GM18508 (cell line): Measurements from ENCODE around the gene MACROH2A1.

Source experiments
- ATAC-seq: cut with Tn5 transposase; IDR thresholded peaks from one replicate; pipeline ENCODE4 v1.9.1; 2021; ENCODE audit warnings: moderate number of reproducible peaks; ENCODE audit not compliant: insufficient read depth, unreplicated experiment

MACROH2A1 gene

GRCh38 chr5:135437422-135437795 is 38.4 kb upstream of the MACROH2A1 start:
- no peak for ATAC-seq

- ATAC-seq = no peak
These were observed 38.0 kb upstream of the MACROH2A1 start for GRCh38 chr5:135436951-135437418.

- ATAC-seq = no peak
These were observed 36.7 kb upstream of the MACROH2A1 start for GRCh38 chr5:135435467-135436330.

GRCh38 chr5:135434591-135435466 is 35.8 kb upstream of the MACROH2A1 start:
- ATAC-seq = no peak

GRCh38 chr5:135433681-135434426 is 34.8 kb upstream of the MACROH2A1 start:
- no peak for ATAC-seq

- ATAC-seq = no peak
These were observed 33.1 kb upstream of the MACROH2A1 start for GRCh38 chr5:135432113-135432512.

GRCh38 chr5:135430135-135430437 is 31.1 kb upstream of the MACROH2A1 start:
- ATAC-seq = no peak

- no peak for ATAC-seq
These were observed 30.5 kb upstream of the MACROH2A1 start for GRCh38 chr5:135429301-135430134.

- ATAC-seq = no peak
These were observed 29.6 kb upstream of the MACROH2A1 start for GRCh38 chr5:135428586-135428985.

GRCh38 chr5:135426102-135427082 is 27.4 kb upstream of the MACROH2A1 start:
- no peak for ATAC-seq

GRCh38 chr5:135425641-135426040 is 26.6 kb upstream of the MACROH2A1 start:
- no peak for ATAC-seq

GRCh38 chr5:135423846-135424168 is 24.8 kb upstream of the MACROH2A1 start:
- ATAC-seq = no peak

- ATAC-seq = no peak
These were observed 24.3 kb upstream of the MACROH2A1 start for GRCh38 chr5:135423146-135423845.

GRCh38 chr5:135422419-135422818 is 23.4 kb upstream of the MACROH2A1 start:
- ATAC-seq = no peak

- no peak for ATAC-seq
These were observed 18.1 kb upstream of the MACROH2A1 start for GRCh38 chr5:135417083-135417482.

- ATAC-seq = no peak
These were observed 6.1 kb upstream of the MACROH2A1 start for GRCh38 chr5:135405082-135405481.

GRCh38 chr5:135402031-135402430 is 3.0 kb upstream of the MACROH2A1 start:
- ATAC-seq = no peak

GRCh38 chr5:135400866-135401265 is 1.8 kb upstream of the MACROH2A1 start:
- no peak for ATAC-seq
